GM18909 (cell line): ENCODE results near the gene C8G.

Experiments
- ATAC-seq: cut with Tn5 transposase; IDR thresholded peaks from one replicate; pipeline ENCODE4 v1.9.1; 2021; ENCODE audit warnings: mild to moderate bottlenecking; ENCODE audit not compliant: unreplicated experiment, poor library complexity

The C8G gene

GRCh38 chr9:136995772-136996311, 50.8 kb downstream of the C8G start:
- ATAC-seq: no peak
